Activated CD4-positive, alpha-beta T cell treated with anti-CD3 and anti-CD28 coated beads, Interleukin-2, amount 50 U/mL, for 24 hours (primary cell): ENCODE data around the gene EIF3A.
"Not testable (repeated sequence)": the region's sequence is repeated elsewhere in the genome, so short reads cannot be mapped to it uniquely, and the experiment has no call there.

Source experiments
- DNase-seq, 2 donors: peaks; one replicate each; pipeline ENCODE4 v3.0.0-alpha.2; 2020; ENCODE audit warnings: low read depth in 1 of 2, low spot score in 1 of 2

The EIF3A gene

GRCh38 chr10:119049777-119050176 is 30.8 kb downstream of the EIF3A start:
- no peak for DNase-seq

- DNase-seq = no peak
Observed at GRCh38 chr10:119049361-119049760, 31.3 kb downstream of the EIF3A start.

DNA sequence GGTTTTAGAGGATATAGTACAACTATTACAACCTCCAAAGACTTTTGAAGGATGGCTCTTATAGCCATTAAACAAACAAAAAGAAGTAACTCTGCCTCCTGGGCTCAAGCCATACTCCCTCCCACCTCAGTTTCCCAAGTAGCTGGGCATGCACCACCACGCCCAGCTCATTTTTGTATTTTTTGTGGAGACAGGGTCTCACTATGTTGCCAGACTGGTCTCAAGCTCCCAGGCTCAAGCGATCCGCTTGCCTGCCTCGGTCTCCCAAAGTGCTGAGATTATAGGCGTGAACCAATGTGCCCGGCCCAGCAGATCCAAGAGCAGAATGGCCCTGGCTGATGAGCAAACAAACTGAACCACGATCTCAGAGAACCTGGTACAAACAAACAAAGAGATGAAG is 35.1 kb downstream of the EIF3A start:
- DNase-seq = no peak

GRCh38 chr10:119042169-119042568 is 38.4 kb downstream of the EIF3A start:
- no peak for DNase-seq

DNA sequence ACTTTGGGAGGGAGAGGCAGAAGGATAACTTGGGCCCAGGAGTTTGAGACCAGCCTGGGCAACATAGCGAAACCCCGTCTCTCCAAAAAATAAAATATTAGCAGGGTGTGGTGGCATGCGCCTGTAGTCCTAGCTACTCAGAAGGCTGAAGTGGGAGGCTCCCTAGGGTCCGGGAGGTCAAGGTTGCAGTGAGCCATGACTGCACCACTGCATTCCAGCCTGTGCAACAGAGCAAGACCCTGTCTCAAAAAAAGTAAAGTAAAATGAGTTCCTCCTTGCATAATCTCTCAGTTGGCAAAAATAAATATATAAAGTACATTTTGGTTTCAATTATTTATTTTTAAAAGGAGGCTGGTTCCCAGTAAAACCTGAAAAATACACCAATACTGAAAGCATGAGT is 39.3 kb downstream of the EIF3A start:
- DNase-seq = no peak

DNA sequence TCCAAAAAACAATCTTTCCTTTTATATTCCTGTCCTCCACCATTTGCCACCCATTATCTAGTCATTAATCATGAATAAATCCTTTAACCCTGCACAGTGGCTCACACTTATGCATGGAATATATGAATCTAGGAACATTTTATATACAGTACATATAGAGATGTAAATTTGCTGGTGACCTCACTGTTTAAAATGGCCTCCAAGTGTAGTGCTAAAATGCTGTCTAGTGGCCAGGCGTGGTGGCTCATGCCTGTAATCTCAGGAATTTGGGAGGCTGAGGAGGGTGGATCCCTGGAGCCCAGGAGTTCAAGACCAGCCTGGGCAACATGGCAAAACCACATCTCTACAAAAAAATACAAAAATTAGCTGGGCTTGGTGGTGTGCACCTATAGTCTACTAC is 41.5 kb downstream of the EIF3A start:
- DNase-seq = no peak

DNA sequence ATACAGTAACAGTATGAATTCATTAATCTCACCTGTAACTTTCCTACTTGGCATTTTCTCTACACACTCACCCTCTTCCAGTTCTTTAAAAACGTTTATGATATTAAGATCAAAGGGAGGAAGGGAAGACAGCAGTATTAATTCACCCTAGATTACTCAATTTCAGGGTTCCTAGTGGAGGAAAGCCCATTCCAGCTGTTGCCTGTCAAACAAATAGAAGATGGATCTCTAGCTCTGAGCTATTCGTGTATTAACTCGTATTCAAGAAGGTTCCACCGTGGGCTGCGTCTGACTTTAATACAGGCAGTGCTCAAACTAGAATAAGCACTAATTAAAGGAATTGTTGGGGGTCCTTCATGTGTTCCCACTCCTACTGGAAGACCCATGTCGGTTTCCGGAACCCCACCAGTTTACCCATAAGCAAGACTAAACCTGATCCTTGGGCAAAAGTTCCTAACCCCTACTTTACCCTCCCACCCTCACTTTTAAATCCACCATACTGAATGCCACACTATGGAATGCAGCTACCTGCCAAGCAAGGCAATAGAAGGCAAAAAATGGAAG is 49.0 kb downstream of the EIF3A start:
- DNase-seq = no peak

DNA sequence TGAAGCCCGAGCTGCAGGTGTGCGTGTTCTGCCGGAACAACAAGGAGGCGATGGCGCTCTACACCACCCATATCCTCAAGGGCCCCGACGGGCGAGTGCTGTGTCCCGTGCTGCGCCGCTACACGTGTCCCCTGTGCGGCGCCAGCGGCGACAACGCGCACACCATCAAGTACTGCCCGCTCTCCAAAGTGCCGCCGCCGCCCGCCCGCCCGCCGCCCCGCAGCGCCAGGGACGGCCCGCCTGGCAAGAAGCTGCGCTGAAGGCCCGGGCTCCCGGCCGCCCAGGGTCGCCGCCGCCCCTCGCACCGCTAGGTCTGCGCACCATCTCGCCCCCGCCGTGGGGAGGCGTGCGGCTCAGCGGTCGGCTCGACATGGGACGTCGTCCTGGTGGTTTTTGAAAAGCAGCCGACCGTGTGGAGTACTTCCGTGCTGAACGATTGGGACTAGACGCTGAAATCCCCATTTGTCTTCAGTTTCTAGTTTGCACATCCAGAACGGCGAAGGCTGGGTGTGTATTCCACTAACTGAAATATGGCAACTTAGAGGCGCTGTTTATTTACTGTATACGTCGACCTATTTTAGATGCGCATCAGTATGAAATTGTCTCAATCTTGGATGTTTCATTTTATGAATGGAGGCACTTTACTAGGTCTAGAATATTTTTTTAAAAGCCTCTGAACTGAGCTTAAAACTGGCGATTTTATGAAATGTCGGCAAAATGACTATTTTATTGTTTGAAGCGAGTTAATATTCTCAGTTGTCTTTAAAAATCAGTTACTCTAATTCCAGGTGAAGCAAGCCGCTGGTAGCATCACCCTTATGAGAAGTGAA is 50.0 kb downstream of the EIF3A start:
- DNase-seq = peak in 1 of 2 donors; percentile 25

GRCh38 chr10:119029613-119030420 is 50.8 kb downstream of the EIF3A start, which contains the start of gene NANOS1:
NANOS1 (plus strand) TSS chr10:119029714; CDS start chr10:119029802, 88 bp downstream.
- DNase-seq = no peak

DNA sequence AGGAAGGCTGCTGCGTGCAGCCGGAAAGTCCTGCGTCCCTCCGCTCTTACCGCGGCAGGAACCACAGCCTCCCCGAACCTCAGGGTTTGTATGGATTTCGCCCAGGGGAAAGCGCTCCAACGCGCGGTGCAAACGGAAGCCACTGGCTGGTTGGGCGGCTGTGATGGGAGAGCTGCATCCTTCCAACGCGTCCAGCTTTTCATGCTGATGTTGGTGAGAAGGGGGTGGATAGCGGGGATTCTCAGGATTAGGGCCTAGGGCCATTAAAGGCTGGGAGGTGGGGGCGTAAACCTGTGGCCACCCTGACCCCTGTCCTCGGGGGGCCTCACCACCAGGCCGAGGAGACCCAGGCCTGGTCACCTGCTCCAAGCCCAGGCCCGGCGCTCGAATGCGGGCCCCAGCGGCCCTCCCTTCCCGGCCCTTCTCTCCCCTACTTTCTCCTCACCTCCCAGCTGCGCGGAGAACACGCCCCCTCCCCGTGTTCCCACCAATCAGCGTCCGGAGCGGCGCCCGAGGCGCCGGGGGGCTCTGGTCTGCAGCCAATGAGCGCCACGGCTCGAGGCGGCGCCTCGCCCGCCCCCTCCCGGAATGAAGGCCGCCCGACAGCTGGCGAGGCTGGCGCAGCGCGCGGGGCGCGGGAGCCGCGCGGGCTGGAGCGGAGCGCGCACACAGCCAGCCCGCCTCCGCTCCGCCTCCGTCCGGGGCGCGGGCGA is 51.6 kb downstream of the EIF3A start:
- DNase-seq = peak; percentile 56 to 68

GRCh38 chr10:119028445-119028899 is 52.1 kb downstream of the EIF3A start:
- not testable (repeated sequence) for DNase-seq

- DNase-seq = no peak
Observed at GRCh38 chr10:119026301-119027110, 54.1 kb downstream of the EIF3A start.

DNA sequence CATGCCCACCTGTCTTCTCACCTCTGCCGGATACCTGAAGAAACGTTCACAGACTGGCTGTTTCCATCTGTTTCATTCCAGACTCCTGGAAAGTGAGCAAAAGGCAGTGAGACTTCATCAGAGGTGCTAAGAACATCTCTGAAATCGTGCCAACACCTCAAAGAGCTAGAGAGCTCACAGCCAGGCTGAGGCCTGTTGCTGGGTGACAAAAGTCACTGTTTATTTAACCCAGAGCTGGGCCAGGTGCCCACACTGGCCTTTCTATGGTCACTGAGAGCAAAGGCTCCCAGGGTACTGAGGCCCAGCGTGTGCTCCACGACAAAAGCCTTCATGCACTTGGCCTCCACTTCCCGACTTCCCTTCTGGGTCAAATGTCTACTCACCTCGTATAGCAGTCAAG is 54.8 kb downstream of the EIF3A start:
- DNase-seq = no peak

DNA sequence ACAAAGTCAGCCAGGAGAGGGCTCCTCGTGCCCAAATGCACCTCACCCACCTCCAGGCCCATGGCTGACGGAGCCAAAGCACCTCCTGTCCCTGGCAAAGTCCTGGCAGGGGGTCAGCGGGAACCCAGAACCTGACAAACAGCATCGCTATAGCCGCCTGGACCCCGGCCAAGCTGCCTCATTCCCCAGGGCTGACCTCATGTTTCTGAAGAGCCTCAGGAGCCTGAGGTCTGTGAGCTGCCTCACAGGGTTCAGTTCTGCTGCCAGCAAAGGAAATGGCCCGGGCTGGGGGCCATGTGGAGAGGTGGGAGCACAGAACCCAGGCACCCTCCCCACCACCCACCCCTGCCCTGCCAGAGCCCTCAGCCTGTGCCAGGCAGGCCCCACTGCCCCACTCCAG is 55.3 kb downstream of the EIF3A start:
- no peak for DNase-seq

DNA sequence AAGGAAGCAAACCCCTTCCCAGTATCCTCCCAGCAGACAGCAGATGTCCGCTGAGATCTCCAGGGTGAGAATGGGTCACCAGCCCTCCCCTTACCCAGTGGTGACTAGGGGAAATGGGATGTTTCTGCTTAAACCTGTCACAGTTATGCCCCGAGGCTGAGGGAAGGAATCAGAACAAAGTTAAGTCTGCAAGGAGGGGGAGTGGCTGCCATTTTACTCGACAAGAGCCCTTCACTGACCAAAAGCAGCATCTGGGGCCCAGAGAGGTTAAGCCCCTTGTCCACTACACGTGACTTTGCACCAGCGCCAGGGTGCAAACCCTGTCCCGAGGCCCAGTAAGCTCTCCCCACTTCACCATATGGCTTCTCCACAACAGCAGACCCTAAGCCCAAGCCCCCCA is 55.7 kb downstream of the EIF3A start:
- DNase-seq = no peak

- no peak for DNase-seq
Observed at GRCh38 chr10:119023553-119023868, 57.1 kb downstream of the EIF3A start.

GRCh38 chr10:119022846-119023552 is 57.6 kb downstream of the EIF3A start:
- no peak for DNase-seq

GRCh38 chr10:119020627-119020946 is 60.0 kb downstream of the EIF3A start:
- DNase-seq = no peak

DNA sequence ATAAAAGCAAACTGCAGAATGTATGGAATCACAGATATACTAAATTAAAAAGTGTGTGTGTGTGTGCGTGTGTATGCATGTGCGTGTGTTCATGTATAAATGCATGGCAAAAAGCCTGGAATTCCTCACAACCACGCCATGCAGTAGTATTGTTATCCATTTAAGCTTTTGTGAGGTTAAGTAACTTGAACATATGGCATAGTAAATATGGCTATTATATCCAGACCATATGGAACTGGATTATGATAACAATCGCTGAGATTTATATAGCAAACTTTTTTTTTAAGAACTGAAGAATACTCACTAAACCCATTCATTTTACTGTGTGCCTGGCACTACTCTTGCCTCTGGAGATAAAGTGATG is 73.4 kb downstream of the EIF3A start:
- no peak for DNase-seq
